Measurements from ENCODE around the gene MCF2L2.

The MCF2L2 gene

DNA sequence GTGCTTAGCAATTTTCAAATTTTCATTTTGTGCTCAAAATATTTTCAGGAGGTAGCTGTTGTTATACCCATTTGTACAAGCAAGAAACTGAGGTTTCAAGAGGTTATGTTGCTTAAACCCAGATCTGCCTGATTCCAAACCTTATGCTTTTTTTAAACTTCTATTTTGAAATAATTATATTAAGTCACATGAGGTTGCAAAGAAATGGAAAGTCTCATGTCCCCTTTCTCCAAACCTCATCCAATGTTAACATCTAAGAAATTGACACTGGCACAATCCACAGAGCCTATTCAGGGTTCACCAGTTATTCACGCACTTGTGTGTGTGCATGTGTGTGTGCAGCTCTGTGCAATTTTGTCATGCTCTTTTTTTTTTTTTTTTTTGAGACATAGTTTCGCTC is 140.3 kb downstream of the MCF2L2 start:
- TF ChIP-seq, protein P1, sequence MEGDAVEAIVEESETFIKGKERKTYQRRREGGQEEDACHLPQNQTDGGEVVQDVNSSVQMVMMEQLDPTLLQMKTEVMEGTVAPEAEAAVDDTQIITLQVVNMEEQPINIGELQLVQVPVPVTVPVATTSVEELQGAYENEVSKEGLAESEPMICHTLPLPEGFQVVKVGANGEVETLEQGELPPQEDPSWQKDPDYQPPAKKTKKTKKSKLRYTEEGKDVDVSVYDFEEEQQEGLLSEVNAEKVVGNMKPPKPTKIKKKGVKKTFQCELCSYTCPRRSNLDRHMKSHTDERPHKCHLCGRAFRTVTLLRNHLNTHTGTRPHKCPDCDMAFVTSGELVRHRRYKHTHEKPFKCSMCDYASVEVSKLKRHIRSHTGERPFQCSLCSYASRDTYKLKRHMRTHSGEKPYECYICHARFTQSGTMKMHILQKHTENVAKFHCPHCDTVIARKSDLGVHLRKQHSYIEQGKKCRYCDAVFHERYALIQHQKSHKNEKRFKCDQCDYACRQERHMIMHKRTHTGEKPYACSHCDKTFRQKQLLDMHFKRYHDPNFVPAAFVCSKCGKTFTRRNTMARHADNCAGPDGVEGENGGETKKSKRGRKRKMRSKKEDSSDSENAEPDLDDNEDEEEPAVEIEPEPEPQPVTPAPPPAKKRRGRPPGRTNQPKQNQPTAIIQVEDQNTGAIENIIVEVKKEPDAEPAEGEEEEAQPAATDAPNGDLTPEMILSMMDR (conservative IDR thresholded peaks at IDR 0.05), result no peak
- H3K27ac ChIP-seq, result no peak overlapping the region

GRCh38 chr3:183287301-183287971 is 141.0 kb downstream of the MCF2L2 start:
- H3K27ac ChIP-seq, result no peak overlapping the region
- TF ChIP-seq, protein P1 (conservative IDR thresholded peaks at IDR 0.05), result no peak

- TF ChIP-seq, protein P1 (conservative IDR thresholded peaks at IDR 0.05), result no peak
- H3K27ac ChIP-seq, result no peak overlapping the region
These were observed 142.5 kb downstream of the MCF2L2 start for GRCh38 chr3:183285828-183286457.

GRCh38 chr3:183285318-183285717 is 143.1 kb downstream of the MCF2L2 start:
- H3K27ac ChIP-seq, result no peak overlapping the region

DNA sequence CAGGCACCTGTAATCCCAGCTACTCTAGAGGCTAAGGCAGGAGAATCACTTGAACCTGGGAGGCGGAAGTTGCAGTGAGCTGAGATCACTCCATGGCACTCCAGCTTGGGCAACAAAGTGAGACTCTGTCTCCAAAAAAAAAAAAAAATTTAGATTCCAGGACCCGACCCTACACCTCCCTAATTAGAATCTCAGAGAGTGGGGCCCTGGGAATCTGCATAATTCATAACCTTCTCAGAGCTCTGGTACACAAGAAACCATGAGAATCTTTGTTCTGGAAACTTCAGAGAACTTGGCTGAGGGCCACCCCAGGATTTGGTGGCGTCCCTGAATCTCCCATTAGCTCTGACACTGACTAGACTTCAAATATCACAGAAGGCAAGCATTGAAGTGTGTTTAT is 143.8 kb downstream of the MCF2L2 start:
- H3K27ac ChIP-seq, result no peak overlapping the region
- TF ChIP-seq, protein P1 (conservative IDR thresholded peaks at IDR 0.05), result no peak

More at GRCh38 chr3:183285318-183285717, 143.1 kb downstream of the MCF2L2 start:
- TF ChIP-seq, protein P1 (conservative IDR thresholded peaks at IDR 0.05), result no peak

GRCh38 chr3:183283886-183284285 is 144.5 kb downstream of the MCF2L2 start:
- H3K27ac ChIP-seq, result no peak overlapping the region
- TF ChIP-seq, protein P1 (conservative IDR thresholded peaks at IDR 0.05), result no peak

DNA sequence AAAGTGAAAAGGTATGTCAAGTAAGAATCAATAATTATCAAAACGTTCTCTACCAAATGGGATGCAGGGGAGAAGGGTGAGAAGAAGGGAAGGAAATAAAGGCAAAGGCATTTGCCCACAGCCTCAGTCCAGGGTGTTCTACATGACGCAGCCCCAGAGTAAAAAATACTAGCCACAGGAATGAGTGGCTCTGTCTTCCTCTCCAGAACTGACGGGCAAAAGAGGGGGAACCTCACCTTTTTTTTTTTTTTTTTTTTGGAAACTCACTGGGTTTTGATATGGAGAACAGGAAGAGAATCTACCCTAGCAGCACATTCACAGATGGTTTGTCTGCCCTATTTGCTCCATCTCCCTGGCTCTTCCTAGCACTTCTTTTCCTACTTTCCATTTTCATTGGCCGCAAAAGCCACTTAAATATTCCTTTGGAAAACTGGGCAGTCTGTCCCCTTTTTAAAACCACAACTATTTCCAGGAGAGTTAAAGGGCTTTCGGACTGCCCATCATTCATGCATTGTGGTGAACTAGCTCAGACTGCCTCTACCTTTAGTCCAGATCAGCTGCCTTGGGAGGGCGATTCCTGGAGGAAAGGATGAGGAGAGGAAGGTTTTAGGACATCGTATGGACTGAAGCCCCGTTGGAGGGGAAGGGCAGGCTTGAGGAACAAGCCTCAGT is 147.2 kb downstream of the MCF2L2 start:
- TF ChIP-seq, protein P1 (conservative IDR thresholded peaks at IDR 0.05), result no peak
- no peak overlapping the region for H3K27ac ChIP-seq

Data from VCaP (cell line).